HG03108 (cell line): ENCODE measurements around the gene SH2B2.

Source experiments
- ATAC-seq: cut with Tn5 transposase; IDR thresholded peaks from one replicate; pipeline ENCODE4 v1.9.1; 2021; ENCODE audit warnings: moderate library complexity; ENCODE audit not compliant: unreplicated experiment

Gene SH2B2

GRCh38 chr7:102286237-102287110, at the start of gene SH2B2:
SH2B2 (plus strand) TSS chr7:102286868; CDS start chr7:102300551, 13,683 bp downstream.
- no peak for ATAC-seq

GRCh38 chr7:102239206-102239820, 47.4 kb upstream of the SH2B2 start:
- no peak for ATAC-seq

GRCh38 chr7:102241431-102241830, 45.2 kb upstream of the SH2B2 start:
- ATAC-seq, result no peak

GRCh38 chr7:102244601-102245000, 42.1 kb upstream of the SH2B2 start:
- ATAC-seq, result no peak

- ATAC-seq, result no peak
Observed at GRCh38 chr7:102248081-102248455, 38.6 kb upstream of the SH2B2 start.

GRCh38 chr7:102248456-102249395, 37.9 kb upstream of the SH2B2 start:
- ATAC-seq, result no peak

GRCh38 chr7:102251531-102252365, 34.9 kb upstream of the SH2B2 start:
- no peak for ATAC-seq

GRCh38 chr7:102252366-102252982, 34.2 kb upstream of the SH2B2 start:
- ATAC-seq, result no peak

GRCh38 chr7:102253066-102253972, 33.3 kb upstream of the SH2B2 start:
- ATAC-seq, result no peak

GRCh38 chr7:102253973-102254370, 32.7 kb upstream of the SH2B2 start:
- no peak for ATAC-seq

GRCh38 chr7:102254521-102254920, 32.1 kb upstream of the SH2B2 start:
- ATAC-seq, result no peak

GRCh38 chr7:102255501-102255900, 31.2 kb upstream of the SH2B2 start:
- no peak for ATAC-seq

- ATAC-seq, result no peak
Observed at GRCh38 chr7:102255916-102256315, 30.8 kb upstream of the SH2B2 start.

- no peak for ATAC-seq
Observed at GRCh38 chr7:102258073-102258748, 28.5 kb upstream of the SH2B2 start.

GRCh38 chr7:102258749-102259107, 27.9 kb upstream of the SH2B2 start:
- ATAC-seq, result no peak

GRCh38 chr7:102260856-102261255, 25.8 kb upstream of the SH2B2 start:
- ATAC-seq, result no peak

GRCh38 chr7:102261451-102261850, 25.2 kb upstream of the SH2B2 start:
- no peak for ATAC-seq

GRCh38 chr7:102262546-102262945, 24.1 kb upstream of the SH2B2 start:
- no peak for ATAC-seq
